GM23338 (cell line): Measurements from ENCODE around the gene CTDSPL. TPM values are rescaled to one million over a fixed set of nuclear protein-coding genes. Genes with fewer than 3 reads are reported as not detected.
A peak's percentile ranks its signal among the peaks of the same experiment; 100 is the strongest.

Source experiments
- ATAC-seq: fragments of 200-7000 bp; cut with Tn5 transposase; 3 replicates; pipeline ENCODE4 v1.9.1; 2020
- DNase-seq: peaks from one replicate; pipeline ENCODE4 v3.0.0-alpha.2; 2015; ENCODE audit warnings: low spot score
- H2AFZ ChIP-seq: fragments of 200-600 bp; sonication (generic); 2 replicates; pipeline ENCODE4 v1.8.0; 2016; ENCODE audit warnings: antibody characterized with exemption, mild to moderate bottlenecking, moderate library complexity
- H3F3A ChIP-seq: fragments of 200-600 bp; sonication (generic); replicated peaks from 2 replicates; pipeline ENCODE4 v1.8.0; 2017; ENCODE audit warnings: antibody characterized with exemption, mixed run types, low read depth
- H3K27ac ChIP-seq: fragments of 200-600 bp; sonication (generic); 2 replicates; pipeline ENCODE4 v1.6.1; 2016; ENCODE audit warnings: low read depth
- H3K27me3 ChIP-seq: fragments of 200-600 bp; sonication (generic); 2 replicates; pipeline ENCODE4 v1.8.0; 2016; ENCODE audit warnings: mild to moderate bottlenecking, mixed run types, moderate library complexity; ENCODE audit not compliant: insufficient read depth
- H3K36me3 ChIP-seq: fragments of 200-600 bp; sonication (generic); 2 replicates; pipeline ENCODE4 v1.8.0; 2016; ENCODE audit warnings: mild to moderate bottlenecking; ENCODE audit not compliant: insufficient read depth
- H3K4me1 ChIP-seq: fragments of 200-600 bp; sonication (generic); 2 replicates; pipeline ENCODE4 v1.8.0; 2016; ENCODE audit warnings: mild to moderate bottlenecking, moderate library complexity; ENCODE audit not compliant: insufficient read depth
- H3K4me2 ChIP-seq: fragments of 200-600 bp; sonication (generic); 2 replicates; pipeline ENCODE4 v1.7.1; 2017; ENCODE audit warnings: mixed run types
- H3K4me3 ChIP-seq: fragments of 200-600 bp; sonication (generic); 2 replicates; pipeline ENCODE4 v1.6.1; 2016; ENCODE audit warnings: mixed run types
- H3K79me2 ChIP-seq: fragments of 200-600 bp; sonication (generic); replicated peaks from 2 replicates; pipeline ENCODE4 v1.8.0; 2017; ENCODE audit warnings: mild to moderate bottlenecking; ENCODE audit not compliant: insufficient read depth
- H3K9me2 ChIP-seq: fragments of 200-600 bp; sonication (generic); 2 replicates; pipeline ENCODE4 v1.8.0; 2017; ENCODE audit not compliant: insufficient read depth
- H4K20me1 ChIP-seq: fragments of 200-600 bp; sonication (generic); replicated peaks from 2 replicates; pipeline ENCODE4 v1.8.0; 2017; ENCODE audit warnings: mild to moderate bottlenecking; ENCODE audit not compliant: insufficient read depth
- H3K27ac Mint-ChIP-seq: 2 replicates; pipeline ENCODE4 v1.8.0; 2020; ENCODE audit warnings: inconsistent platforms, mild to moderate bottlenecking, moderate library complexity, mixed read lengths
- H3K27me3 Mint-ChIP-seq: 3 replicates; pipeline ENCODE4 v1.8.0; 2022; ENCODE audit warnings: low read depth, mild to moderate bottlenecking, moderate library complexity, mixed read lengths, inconsistent platforms; ENCODE audit not compliant: insufficient read depth, poor library complexity
- H3K36me3 Mint-ChIP-seq: 3 replicates; pipeline ENCODE4 v1.8.0; 2021; ENCODE audit warnings: low read depth, mild to moderate bottlenecking, inconsistent platforms, moderate library complexity, mixed read lengths
- H3K4me1 Mint-ChIP-seq: 3 replicates; pipeline ENCODE4 v1.8.0; 2020; ENCODE audit warnings: mild to moderate bottlenecking, inconsistent platforms, mixed read lengths
- H3K4me3 Mint-ChIP-seq: 3 replicates; pipeline ENCODE4 v1.8.0; 2021; ENCODE audit warnings: moderate library complexity, mild to moderate bottlenecking, inconsistent platforms, mixed read lengths
- H3K9me3 Mint-ChIP-seq: 3 replicates; pipeline ENCODE4 v1.8.0; 2020; ENCODE audit warnings: moderate library complexity, mild to moderate bottlenecking, inconsistent platforms, mixed read lengths
- CTCF ChIP-seq, 2 experiments: fragments of 200-600 bp in 1 of 2; sonication (generic) in 1 of 2; conservative IDR thresholded peaks; 2 replicates each; pipeline versions ENCODE4 v1.5.1 to v1.6.1; 2016 to 2017; ENCODE audit warnings: antibody characterized with exemption in 2 of 2, low read depth in 2 of 2, mild to moderate bottlenecking in 2 of 2, moderate library complexity in 1 of 2
- EZH2phosphoT487 ChIP-seq: fragments of 200-600 bp; sonication (generic); IDR thresholded peaks from one replicate; pipeline ENCODE4 v1.8.1; 2018; ENCODE audit warnings: antibody characterized with exemption; ENCODE audit not compliant: unreplicated experiment
- NANOG ChIP-seq: IDR thresholded peaks from 2 replicates; pipeline ENCODE4 v1.6.1; 2016; ENCODE audit warnings: antibody characterized with exemption, borderline replicate concordance
- POLR2AphosphoS5 ChIP-seq: IDR thresholded peaks from 2 replicates; pipeline ENCODE4 v1.6.1; 2016; ENCODE audit warnings: antibody characterized with exemption, low read depth
- REST ChIP-seq: IDR thresholded peaks from one replicate; pipeline ENCODE4 v1.6.1; 2018; ENCODE audit warnings: antibody characterized with exemption; ENCODE audit not compliant: unreplicated experiment
- STAT1 ChIP-seq: IDR thresholded peaks from one replicate; pipeline ENCODE4 v1.6.1; 2016; ENCODE audit warnings: antibody characterized with exemption; ENCODE audit not compliant: unreplicated experiment
- ZNF114 ChIP-seq: fragments of 250-450 bp; sonication (Bioruptor Pico); IDR thresholded peaks from 2 replicates; pipeline ENCODE4 v1.5.0; 2020; ENCODE audit warnings: mild to moderate bottlenecking, moderate library complexity
- polyA plus RNA-seq: library from polyadenylated mRNA; unstranded; fragments of >200 nt; fragmentation: Nextera tagmentation; extraction: Ambion mirVana; gene quantifications from 2 replicates; pipeline ENCODE4 v1.2.1, GENCODE V29; 2016
- total RNA-seq: library from RNA; depleted of rRNA; stranded (reverse); fragments of >200 nt; shearing (Covaris generic); gene quantifications from 2 replicates; pipeline ENCODE4 v1.2.3, GENCODE V29; 2014

The CTDSPL gene
- total and polyA plus RNA-seq, 2 experiments from 2014 or later, result 23.2 to 42.0 TPM

- peaks cover 12% of the 10 kb centered on the region for H3K4me1 Mint-ChIP-seq
- Histone ChIP-seq H3K27ac (no peak within 1 kb of the TSS), H3K9me2 (no peaks in the 10 kb centered on the region), H2AFZ (peak within 1 kb of the TSS; percentile 96), H3K27me3 (no peaks in the 10 kb centered on the region), H3K4me1 (peaks cover 11% of the 10 kb centered on the region; the same call in 1 of the 2 replicates), H3F3A (peaks cover 4% of the 10 kb centered on the region; the same call in 1 of the 2 replicates), H3K36me3 (no peaks in the 10 kb centered on the region), H4K20me1 (no peaks in the 10 kb centered on the region), H3K4me2 (peak within 1 kb of the TSS; percentile 80), H3K79me2 (no peaks in the 10 kb centered on the region), H3K4me3 (peak within 1 kb of the TSS; percentile 51)
- ATAC-seq (peak; percentile 3), DNase-seq (no peak)
- H3K4me3 Mint-ChIP-seq, result peak within 1 kb of the TSS; percentile 49
- H3K27me3 Mint-ChIP-seq, result peaks cover 25% of the 10 kb centered on the region
- no peaks in the 10 kb centered on the region for H3K9me3 Mint-ChIP-seq
- H3K36me3 Mint-ChIP-seq, result no peaks in the 10 kb centered on the region
- no peak within 1 kb of the TSS for H3K27ac Mint-ChIP-seq
- TF ChIP-seq EZH2phosphoT487 (no peak), CTCF (conservative IDR thresholded peaks at IDR 0.05; ENCODE audit: low read depth in 2 of 2) (peak in 1 of 2 experiments; percentile 15; a peak in 1 of 4 replicates)
These were observed 128.8 kb downstream of the CTDSPL start, which contains the start of gene VILL for GRCh38 chr3:37990527-37990926. Gene VILL (plus strand): TSS chr3:37990786. CDS start chr3:37993673, 2,887 bp downstream.

- ATAC-seq (peak; percentile 17), DNase-seq (peak; percentile 30)
- no peaks in the 10 kb centered on the region for H3K36me3 ChIP-seq
- no peaks in the 10 kb centered on the region for H3K9me3 Mint-ChIP-seq
- no peaks in the 10 kb centered on the region for H4K20me1 ChIP-seq
- H3K27ac ChIP-seq, result no peak overlapping the region
- H3K27me3 Mint-ChIP-seq, result peaks cover 20% of the 10 kb centered on the region
- H3F3A ChIP-seq, result peaks cover 4% of the 10 kb centered on the region; the same call in 1 of the 2 replicates
- no peaks in the 10 kb centered on the region for H3K36me3 Mint-ChIP-seq
- no peaks in the 10 kb centered on the region for H3K9me2 ChIP-seq
- no peaks in the 10 kb centered on the region for H3K79me2 ChIP-seq
- peak overlapping the region; percentile 80 for H3K4me2 ChIP-seq
- H2AFZ ChIP-seq, result peak overlapping the region; percentile 96
- peak overlapping the region; percentile 49 for H3K4me3 Mint-ChIP-seq
- H3K4me1 ChIP-seq, result peaks cover 11% of the 10 kb centered on the region; the same call in 1 of the 2 replicates
- peak overlapping the region; percentile 51 for H3K4me3 ChIP-seq
- no peaks in the 10 kb centered on the region for H3K27me3 ChIP-seq
- H3K4me1 Mint-ChIP-seq, result peaks cover 12% of the 10 kb centered on the region
- no peak overlapping the region for H3K27ac Mint-ChIP-seq
- TF ChIP-seq POLR2AphosphoS5 (no peak), CTCF (conservative IDR thresholded peaks at IDR 0.05; ENCODE audit: low read depth in 2 of 2) (peak in 1 of 2 experiments; percentile 21; a peak in 1 of 4 replicates), EZH2phosphoT487 (no peak), ZNF114 (no peak), STAT1 (no peak), REST (no peak), NANOG (no peak)
These were observed 129.4 kb downstream of the CTDSPL start for GRCh38 chr3:37991109-37991508.
